Mucosa of rectum (tissue), 2 donors: ENCODE measurements around the gene TERF2IP.

Source experiments
- H3K27ac ChIP-seq, 2 donors: one replicate each; pipeline ENCODE4 v1.7.0; 2013; ENCODE audit warnings: inconsistent platforms in 2 of 2, low read depth in 2 of 2, low read length in 2 of 2
- H3K27me3 ChIP-seq, 2 donors: one replicate each; pipeline ENCODE4 v1.7.0; 2013; ENCODE audit warnings: low read length in 2 of 2; ENCODE audit not compliant: control insufficient read depth in 2 of 2, insufficient read depth in 2 of 2
- H3K36me3 ChIP-seq, 2 donors: one replicate each; pipeline ENCODE4 v1.7.0; 2013; ENCODE audit warnings: low read length in 2 of 2; ENCODE audit not compliant: control insufficient read depth in 2 of 2, insufficient read depth in 2 of 2
- H3K4me1 ChIP-seq, 2 donors: one replicate each; pipeline ENCODE4 v1.7.0; 2013; ENCODE audit warnings: low read length in 2 of 2, mild to moderate bottlenecking in 1 of 2; ENCODE audit not compliant: control insufficient read depth in 2 of 2, insufficient read depth in 2 of 2
- H3K4me3 ChIP-seq, 2 donors: one replicate each; pipeline ENCODE4 v1.7.0; 2013; ENCODE audit warnings: low read length in 2 of 2
- H3K9ac ChIP-seq, 2 donors: one replicate each; pipeline ENCODE4 v1.7.0; 2013; ENCODE audit warnings: low read length in 2 of 2, low read depth in 1 of 2, mild to moderate bottlenecking in 1 of 2
- H3K9me3 ChIP-seq, 2 donors: one replicate each; pipeline ENCODE4 v1.7.0; 2013; ENCODE audit warnings: low read length in 2 of 2; ENCODE audit not compliant: control insufficient read depth in 2 of 2
- donor health status: healthy.
- donor health status: Normal muscosa, but diverticular disease.

TERF2IP gene

GRCh38 chr16:75620326-75621169 is 27.0 kb upstream of the TERF2IP start:
- Histone ChIP-seq H3K4me3 (no peak overlapping the region), H3K27me3 (no peaks in the 10 kb centered on the region), H3K27ac (peak overlapping the region in 1 of 2 donors; percentile 4), H3K9ac (no peak overlapping the region), H3K9me3 (no peaks in the 10 kb centered on the region), H3K36me3 (peaks cover 22 to 26% of the 10 kb centered on the region in 2 donors), H3K4me1 (peaks cover 6 to 15% of the 10 kb centered on the region in 2 donors)

DNA sequence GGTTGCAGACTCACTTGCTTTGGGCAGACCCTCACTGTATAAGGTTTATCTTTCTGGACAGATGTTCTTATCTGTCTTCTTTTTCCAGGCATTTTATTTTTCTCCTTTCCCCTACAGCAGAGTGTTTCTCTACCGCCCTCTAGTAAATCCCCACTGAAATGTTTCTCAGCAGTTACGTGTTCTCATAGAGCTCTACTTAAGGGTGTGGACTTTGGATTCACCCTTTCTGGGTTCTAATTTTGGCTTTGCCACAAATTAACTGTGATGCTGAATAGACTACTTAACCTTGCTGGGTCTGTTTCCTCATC is 26.4 kb upstream of the TERF2IP start:
- H3K9ac ChIP-seq: no peak overlapping the region
- H3K9me3 ChIP-seq: no peaks in the 10 kb centered on the region
- no peaks in the 10 kb centered on the region for H3K27me3 ChIP-seq
- no peak overlapping the region for H3K27ac ChIP-seq
- H3K36me3 ChIP-seq: peaks cover 23 to 30% of the 10 kb centered on the region in 2 donors
- peaks cover 6 to 15% of the 10 kb centered on the region in 2 donors for H3K4me1 ChIP-seq
- no peak overlapping the region for H3K4me3 ChIP-seq

- peaks cover 6 to 15% of the 10 kb centered on the region in 2 donors for H3K4me1 ChIP-seq
- H3K27ac ChIP-seq: peak within 1 kb of the TSS; percentile 92 to 93
- peak within 1 kb of the TSS; percentile 85 to 94 for H3K4me3 ChIP-seq
- H3K9ac ChIP-seq: peak within 1 kb of the TSS; percentile 89 to 96
- no peaks in the 10 kb centered on the region for H3K9me3 ChIP-seq
- H3K36me3 ChIP-seq: peaks cover 29 to 34% of the 10 kb centered on the region in 2 donors
- no peaks in the 10 kb centered on the region for H3K27me3 ChIP-seq
Measured at GRCh38 chr16:75622761-75623605, 24.6 kb upstream of the TERF2IP start, which contains the start of gene ADAT1. ADAT1 (minus strand) TSS chr16:75623281; CDS start chr16:75620799, 2,482 bp downstream.

- Histone ChIP-seq H3K36me3 (peaks cover 39 to 46% of the 10 kb centered on the region in 2 donors), H3K9me3 (no peaks in the 10 kb centered on the region), H3K9ac (no peak overlapping the region), H3K4me3 (no peak overlapping the region), H3K27ac (no peak overlapping the region), H3K4me1 (peaks cover 6 to 15% of the 10 kb centered on the region in 2 donors), H3K27me3 (no peaks in the 10 kb centered on the region)
Measured at GRCh38 chr16:75624921-75625334, 22.6 kb upstream of the TERF2IP start.

DNA sequence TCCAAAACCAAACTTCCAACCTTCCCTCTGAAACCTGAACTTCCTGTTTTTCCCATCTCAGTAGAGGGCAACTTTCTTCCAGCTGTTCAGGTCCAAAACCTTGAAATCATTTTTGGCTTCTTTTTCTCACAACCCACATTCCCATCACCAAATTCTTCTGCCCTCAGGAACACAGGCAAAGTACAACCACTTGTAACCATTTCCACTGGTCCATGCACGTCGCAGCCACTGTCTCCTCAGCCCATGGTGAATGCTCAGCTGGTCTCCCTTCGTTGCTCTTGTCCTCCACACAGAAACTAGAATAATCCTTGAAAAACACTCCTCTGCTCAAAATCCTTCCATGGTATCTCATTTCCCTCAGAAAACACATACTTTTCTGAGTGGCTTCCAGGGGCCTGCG is 20.8 kb upstream of the TERF2IP start:
- H3K27me3 ChIP-seq: no peaks in the 10 kb centered on the region
- H3K4me3 ChIP-seq: no peak overlapping the region
- no peak overlapping the region for H3K9ac ChIP-seq
- H3K4me1 ChIP-seq: peaks cover 6 to 7% of the 10 kb centered on the region in 2 donors
- peaks cover 48 to 54% of the 10 kb centered on the region in 2 donors for H3K36me3 ChIP-seq
- H3K9me3 ChIP-seq: no peaks in the 10 kb centered on the region
- no peak overlapping the region for H3K27ac ChIP-seq

- Histone ChIP-seq H3K9me3 (no peaks in the 10 kb centered on the region), H3K36me3 (peaks cover 56 to 62% of the 10 kb centered on the region in 2 donors), H3K9ac (no peak overlapping the region), H3K4me3 (no peak overlapping the region), H3K4me1 (no peaks in the 10 kb centered on the region), H3K27ac (no peak overlapping the region), H3K27me3 (no peaks in the 10 kb centered on the region)
Measured at GRCh38 chr16:75627851-75628250, 19.7 kb upstream of the TERF2IP start.

DNA sequence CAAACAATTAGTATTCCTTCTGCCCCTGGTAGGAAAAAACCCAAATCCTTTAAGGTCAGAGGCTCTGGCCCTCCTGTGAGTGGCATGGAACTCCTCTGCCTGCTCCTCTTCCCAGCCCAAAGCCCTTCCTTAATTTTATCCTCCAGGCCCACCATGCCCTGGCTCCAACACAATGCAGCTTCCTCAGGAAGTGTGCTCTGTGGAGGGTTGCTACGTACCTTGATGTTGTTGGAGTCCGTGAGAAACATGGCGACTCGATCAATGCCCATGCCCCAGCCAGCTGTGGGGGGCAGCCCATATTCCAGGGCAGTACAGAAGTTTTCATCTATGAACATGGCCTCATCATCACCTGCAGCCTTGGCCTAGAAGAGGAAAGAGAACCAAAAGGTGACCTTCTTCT is 19.2 kb upstream of the TERF2IP start:
- H3K27ac ChIP-seq: no peak overlapping the region
- H3K36me3 ChIP-seq: peaks cover 60 to 67% of the 10 kb centered on the region in 2 donors
- H3K4me1 ChIP-seq: no peaks in the 10 kb centered on the region
- H3K27me3 ChIP-seq: no peaks in the 10 kb centered on the region
- no peak overlapping the region for H3K4me3 ChIP-seq
- no peak overlapping the region for H3K9ac ChIP-seq
- no peaks in the 10 kb centered on the region for H3K9me3 ChIP-seq

- Histone ChIP-seq H3K27ac (no peak overlapping the region), H3K9ac (no peak overlapping the region), H3K36me3 (peaks cover 66 to 72% of the 10 kb centered on the region in 2 donors), H3K9me3 (no peaks in the 10 kb centered on the region), H3K4me1 (no peaks in the 10 kb centered on the region), H3K4me3 (no peak overlapping the region), H3K27me3 (no peaks in the 10 kb centered on the region)
Measured at GRCh38 chr16:75629132-75629531, 18.4 kb upstream of the TERF2IP start.

- Histone ChIP-seq H3K27ac (no peak overlapping the region), H3K9me3 (no peaks in the 10 kb centered on the region), H3K4me3 (no peak overlapping the region), H3K4me1 (no peaks in the 10 kb centered on the region), H3K9ac (no peak overlapping the region), H3K36me3 (peaks cover 74 to 79% of the 10 kb centered on the region in 2 donors), H3K27me3 (no peaks in the 10 kb centered on the region)
Measured at GRCh38 chr16:75630052-75630451, 17.5 kb upstream of the TERF2IP start.

- Histone ChIP-seq H3K4me3 (no peak overlapping the region), H3K27ac (no peak overlapping the region), H3K27me3 (no peaks in the 10 kb centered on the region), H3K9ac (no peak overlapping the region), H3K4me1 (no peaks in the 10 kb centered on the region), H3K36me3 (peaks cover 82% of the 10 kb centered on the region in 2 donors), H3K9me3 (no peaks in the 10 kb centered on the region)
Measured at GRCh38 chr16:75632857-75633256, 14.7 kb upstream of the TERF2IP start.
